ENCODE data around the gene UST.

Gene UST

GRCh38 chr6:148885136-148885865 is 138.5 kb downstream of the UST start:
- no peak for TF ChIP-seq TAF1 (IDR thresholded peaks at IDR 0.05; ENCODE audit: low read depth, low read length)
- no peak for TF ChIP-seq POLR2A (IDR thresholded peaks at IDR 0.05; ENCODE audit: low read depth, low read length)
- TF ChIP-seq SPI1 (IDR thresholded peaks at IDR 0.05; ENCODE audit: low read depth, low read length), result no peak
- no peak for TF ChIP-seq POLR2AphosphoS5 (IDR thresholded peaks at IDR 0.05; ENCODE audit: low read depth, low read length)
- TF ChIP-seq PAX5 (IDR thresholded peaks at IDR 0.05; ENCODE audit: insufficient read depth, low read length, severe bottlenecking), result no peak
- no peak for TF ChIP-seq POU2F2 (IDR thresholded peaks at IDR 0.05; ENCODE audit: low read depth, low read length)

DNA sequence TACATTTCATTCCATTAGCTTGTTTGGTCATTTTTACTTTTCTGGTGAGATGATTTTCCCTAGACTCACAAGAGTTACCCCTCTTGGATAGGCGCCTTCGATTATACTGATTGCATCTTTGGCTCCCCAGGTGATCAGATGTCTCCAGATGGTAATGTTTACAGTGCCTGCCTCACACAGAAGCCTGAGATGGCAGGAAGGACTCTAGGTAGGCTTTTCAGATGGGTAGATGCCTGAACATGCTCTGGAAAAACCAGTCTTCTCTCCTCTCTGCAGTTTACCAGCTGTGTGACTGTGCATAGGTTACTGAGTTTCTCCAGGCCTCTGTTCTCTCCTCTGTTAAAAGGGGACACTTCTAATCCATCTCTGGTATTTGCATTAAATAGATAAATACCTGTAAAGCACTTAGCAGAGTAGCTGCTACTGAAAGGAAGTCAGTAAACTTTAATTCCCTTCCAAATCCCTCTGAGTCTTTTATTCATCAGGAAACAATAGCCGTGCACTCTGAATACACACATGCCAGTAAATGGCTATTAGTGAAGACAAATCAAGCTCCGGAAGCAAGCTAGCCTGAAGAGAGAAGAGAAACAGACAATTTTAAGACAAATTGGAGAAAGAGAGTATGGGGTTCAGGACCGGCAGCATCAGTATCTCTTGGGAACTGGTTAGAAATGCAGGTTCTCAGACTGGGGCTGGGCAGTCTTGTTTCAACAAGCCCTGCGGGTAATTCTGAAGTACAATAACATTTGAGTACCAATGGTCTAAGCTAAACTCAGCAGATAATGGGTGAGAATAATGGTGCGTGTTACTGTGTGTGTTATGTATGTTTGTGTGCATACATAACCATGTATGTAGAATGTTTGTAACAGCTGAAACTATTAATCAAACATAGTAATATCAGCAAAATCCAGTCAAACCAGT is 139.4 kb downstream of the UST start:
- TF ChIP-seq POU2F2 (IDR thresholded peaks at IDR 0.05; ENCODE audit: low read depth, low read length), result no peak
- TF ChIP-seq PAX5 (IDR thresholded peaks at IDR 0.05; ENCODE audit: insufficient read depth, low read length, severe bottlenecking), result no peak
- no peak for TF ChIP-seq POLR2A (IDR thresholded peaks at IDR 0.05; ENCODE audit: low read depth, low read length)
- no peak for TF ChIP-seq POLR2AphosphoS5 (IDR thresholded peaks at IDR 0.05; ENCODE audit: low read depth, low read length)
- TF ChIP-seq TAF1 (IDR thresholded peaks at IDR 0.05; ENCODE audit: low read depth, low read length), result no peak
- no peak for TF ChIP-seq SPI1 (IDR thresholded peaks at IDR 0.05; ENCODE audit: low read depth, low read length)
- DNase-seq (ENCODE audit: insufficient read length, low spot score) (no peak), FAIRE-seq (no peak)

More at GRCh38 chr6:148885136-148885865, 138.5 kb downstream of the UST start:
- FAIRE-seq, result no peak
- DNase-seq (ENCODE audit: insufficient read length, low spot score), result no peak

DNA sequence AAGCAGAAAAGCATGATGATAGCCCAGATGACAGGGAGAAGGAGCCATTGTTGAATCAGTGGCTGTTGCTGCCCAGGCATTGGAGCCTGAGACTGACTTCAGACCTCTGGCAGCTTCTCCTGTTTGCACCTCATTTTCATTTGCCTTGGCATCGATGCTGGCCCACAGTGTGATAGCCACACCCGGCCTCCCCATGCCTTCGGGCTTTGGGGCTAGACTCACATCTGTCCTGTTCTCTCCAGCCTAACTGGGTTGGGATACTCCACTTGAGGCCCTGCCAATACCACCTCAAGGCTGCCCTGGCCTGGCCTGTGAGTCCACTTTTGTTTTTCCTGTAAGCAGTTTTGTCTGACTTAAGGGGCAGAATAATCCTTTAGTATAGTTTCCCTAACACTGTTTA is 140.4 kb downstream of the UST start:
- no peak for TF ChIP-seq POLR2AphosphoS5 (IDR thresholded peaks at IDR 0.05; ENCODE audit: low read depth, low read length)
- TF ChIP-seq POLR2A (IDR thresholded peaks at IDR 0.05; ENCODE audit: low read depth, low read length), result no peak
- TF ChIP-seq TAF1 (IDR thresholded peaks at IDR 0.05; ENCODE audit: low read depth, low read length), result no peak
- TF ChIP-seq PAX5 (IDR thresholded peaks at IDR 0.05; ENCODE audit: insufficient read depth, low read length, severe bottlenecking), result no peak
- no peak for TF ChIP-seq SPI1 (IDR thresholded peaks at IDR 0.05; ENCODE audit: low read depth, low read length)
- no peak for TF ChIP-seq POU2F2 (IDR thresholded peaks at IDR 0.05; ENCODE audit: low read depth, low read length)
- FAIRE-seq (no peak), DNase-seq (ENCODE audit: insufficient read length, low spot score) (no peak)

DNA sequence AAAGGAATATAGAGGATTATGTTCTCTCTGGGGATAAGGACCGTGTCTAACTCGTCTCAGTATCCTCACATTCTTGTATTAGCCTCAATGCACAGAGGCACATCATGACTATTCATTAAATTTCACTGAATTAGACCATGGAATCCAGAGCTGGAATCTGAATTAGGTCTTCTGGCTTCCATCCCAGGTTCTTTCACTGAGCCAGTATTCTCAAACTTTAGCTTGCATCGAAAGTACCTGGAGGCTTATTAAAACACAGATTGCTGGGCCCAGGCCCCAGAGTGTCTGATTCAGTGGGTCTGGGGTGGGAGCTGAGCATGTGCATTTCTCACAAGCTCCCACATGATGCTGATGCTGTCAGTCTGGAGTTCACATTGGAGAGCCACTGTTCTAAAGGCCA is 142.0 kb downstream of the UST start:
- FAIRE-seq (no peak), DNase-seq (ENCODE audit: insufficient read length, low spot score) (no peak)
- TF ChIP-seq SPI1 (IDR thresholded peaks at IDR 0.05; ENCODE audit: low read depth, low read length), result no peak
- no peak for TF ChIP-seq TAF1 (IDR thresholded peaks at IDR 0.05; ENCODE audit: low read depth, low read length)
- TF ChIP-seq POU2F2 (IDR thresholded peaks at IDR 0.05; ENCODE audit: low read depth, low read length), result no peak
- TF ChIP-seq PAX5 (IDR thresholded peaks at IDR 0.05; ENCODE audit: insufficient read depth, low read length, severe bottlenecking), result no peak
- TF ChIP-seq POLR2A (IDR thresholded peaks at IDR 0.05; ENCODE audit: low read depth, low read length), result no peak
- TF ChIP-seq POLR2AphosphoS5 (IDR thresholded peaks at IDR 0.05; ENCODE audit: low read depth, low read length), result no peak

DNA sequence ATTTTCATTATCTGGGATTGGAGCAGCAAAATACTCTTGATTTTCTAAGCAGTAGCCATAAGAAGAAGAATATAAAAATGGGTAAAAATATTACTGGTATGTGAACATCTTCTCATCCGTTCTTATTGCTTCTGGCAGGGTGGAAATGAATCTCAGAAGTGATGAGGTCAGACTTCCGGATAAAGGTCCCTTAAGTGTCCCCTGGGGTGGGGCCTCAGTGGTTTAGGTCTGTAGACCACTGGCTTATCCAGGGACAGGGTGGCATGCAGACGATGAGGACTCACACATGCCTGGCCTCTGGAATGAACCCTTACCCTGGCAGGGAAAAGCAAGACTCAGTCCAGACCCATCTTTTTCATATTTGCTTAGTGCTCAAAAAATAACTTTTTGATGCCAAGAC is 143.3 kb downstream of the UST start:
- FAIRE-seq (no peak), DNase-seq (ENCODE audit: insufficient read length, low spot score) (no peak)
- no peak for TF ChIP-seq POLR2A (IDR thresholded peaks at IDR 0.05; ENCODE audit: low read depth, low read length)
- no peak for TF ChIP-seq PAX5 (IDR thresholded peaks at IDR 0.05; ENCODE audit: insufficient read depth, low read length, severe bottlenecking)
- TF ChIP-seq POU2F2 (IDR thresholded peaks at IDR 0.05; ENCODE audit: low read depth, low read length), result no peak
- no peak for TF ChIP-seq TAF1 (IDR thresholded peaks at IDR 0.05; ENCODE audit: low read depth, low read length)
- TF ChIP-seq SPI1 (IDR thresholded peaks at IDR 0.05; ENCODE audit: low read depth, low read length), result no peak
- no peak for TF ChIP-seq POLR2AphosphoS5 (IDR thresholded peaks at IDR 0.05; ENCODE audit: low read depth, low read length)

GRCh38 chr6:148890652-148891404 is 144.0 kb downstream of the UST start:
- DNase-seq (ENCODE audit: insufficient read length, low spot score) (no peak), FAIRE-seq (no peak)

DNA sequence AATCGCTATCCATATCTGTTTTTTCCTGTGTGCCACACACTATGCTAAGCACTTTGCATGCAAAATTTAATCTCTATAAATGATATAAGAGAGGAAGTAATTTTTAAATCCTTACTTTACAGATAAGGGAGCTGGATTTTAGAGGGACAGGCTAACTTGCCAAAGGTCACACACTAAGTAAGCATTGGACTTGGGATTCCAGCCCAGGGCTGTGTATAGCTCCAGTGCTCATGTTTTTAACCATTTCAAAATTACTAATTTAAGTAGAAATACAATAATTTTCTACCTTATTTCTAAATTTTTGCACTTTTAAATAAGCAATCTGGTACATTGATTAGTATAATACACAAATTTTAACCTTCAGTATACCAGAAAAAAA is 144.6 kb downstream of the UST start:
- DNase-seq (ENCODE audit: insufficient read length, low spot score) (no peak), FAIRE-seq (no peak)
- TF ChIP-seq PAX5 (IDR thresholded peaks at IDR 0.05; ENCODE audit: insufficient read depth, low read length, severe bottlenecking) (no peak), POLR2A (IDR thresholded peaks at IDR 0.05; ENCODE audit: low read depth, low read length) (no peak), POLR2AphosphoS5 (IDR thresholded peaks at IDR 0.05; ENCODE audit: low read depth, low read length) (no peak), SPI1 (IDR thresholded peaks at IDR 0.05; ENCODE audit: low read depth, low read length) (no peak), TAF1 (IDR thresholded peaks at IDR 0.05; ENCODE audit: low read depth, low read length) (no peak)

More at GRCh38 chr6:148890652-148891404, 144.0 kb downstream of the UST start:
- no peak for TF ChIP-seq PAX5 (IDR thresholded peaks at IDR 0.05; ENCODE audit: insufficient read depth, low read length, severe bottlenecking)
- TF ChIP-seq POLR2AphosphoS5 (IDR thresholded peaks at IDR 0.05; ENCODE audit: low read depth, low read length), result no peak
- TF ChIP-seq SPI1 (IDR thresholded peaks at IDR 0.05; ENCODE audit: low read depth, low read length), result no peak
- no peak for TF ChIP-seq TAF1 (IDR thresholded peaks at IDR 0.05; ENCODE audit: low read depth, low read length)
- no peak for TF ChIP-seq POU2F2 (IDR thresholded peaks at IDR 0.05; ENCODE audit: low read depth, low read length)
- no peak for TF ChIP-seq POLR2A (IDR thresholded peaks at IDR 0.05; ENCODE audit: low read depth, low read length)

DNA sequence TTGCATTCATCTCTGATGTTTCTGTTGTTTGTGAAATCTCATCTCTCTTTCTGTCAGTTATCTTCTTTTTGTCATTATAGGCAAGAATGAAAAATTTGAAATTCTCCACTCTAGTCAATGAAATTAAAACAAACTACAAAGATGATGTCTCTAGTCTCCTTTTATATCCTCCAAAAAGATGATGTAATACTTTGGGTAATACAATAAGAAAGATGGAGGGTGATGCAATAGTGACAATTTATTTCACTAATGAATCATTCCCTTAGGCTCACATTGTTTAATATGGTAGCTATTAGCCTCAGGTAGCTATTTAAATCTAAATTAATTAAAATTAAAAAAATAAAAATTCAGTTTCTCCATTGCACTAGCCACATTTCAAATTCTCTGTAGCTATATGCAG is 145.4 kb downstream of the UST start:
- TF ChIP-seq SPI1 (IDR thresholded peaks at IDR 0.05; ENCODE audit: low read depth, low read length) (no peak), PAX5 (IDR thresholded peaks at IDR 0.05; ENCODE audit: insufficient read depth, low read length, severe bottlenecking) (no peak), POLR2A (IDR thresholded peaks at IDR 0.05; ENCODE audit: low read depth, low read length) (no peak), POLR2AphosphoS5 (IDR thresholded peaks at IDR 0.05; ENCODE audit: low read depth, low read length) (no peak)
- DNase-seq (ENCODE audit: insufficient read length, low spot score) (no peak), FAIRE-seq (no peak)

Data from GM12891 (cell line).